DND-41 (cell line): ENCODE measurements around the gene RPUSD2.

Experiments used
- ATAC-seq: fragments of 200-7000 bp; cut with Tn5 transposase; 3 replicates; pipeline ENCODE4 v1.9.1; 2021; ENCODE audit warnings: low read depth; ENCODE audit not compliant: insufficient read depth
- DNase-seq: peaks from one replicate; pipeline ENCODE4 v3.0.0-alpha.2; 2020
- H2AFZ ChIP-seq: 2 replicates; pipeline ENCODE4 v1.6.0; 2012; ENCODE audit warnings: low read depth, low read length
- H3K27ac ChIP-seq: 2 replicates; pipeline ENCODE4 v1.5.1; 2012; ENCODE audit warnings: low read length, inconsistent platforms
- H3K27me3 ChIP-seq: fragments of 200-600 bp; sonication (generic); 2 replicates; pipeline ENCODE4 v1.6.0; 2012; ENCODE audit warnings: low read length, mild to moderate bottlenecking, inconsistent platforms; ENCODE audit not compliant: insufficient read depth, poor library complexity
- H3K36me3 ChIP-seq: 2 replicates; pipeline ENCODE4 v1.5.1; 2012; ENCODE audit warnings: low read length, inconsistent platforms; ENCODE audit not compliant: insufficient read depth
- H3K4me1 ChIP-seq: 2 replicates; pipeline ENCODE4 v1.5.1; 2012; ENCODE audit warnings: mild to moderate bottlenecking, low read length; ENCODE audit not compliant: insufficient read depth
- H3K4me2 ChIP-seq: 2 replicates; pipeline ENCODE4 v1.6.0; 2012; ENCODE audit warnings: mild to moderate bottlenecking, moderate library complexity, low read length, inconsistent platforms; ENCODE audit not compliant: insufficient read depth
- H3K4me3 ChIP-seq, 2 experiments: fragments of 200-600 bp in 1 of 2; shearing (Covaris generic) in 1 of 2; 2 replicates each; pipeline ENCODE4 v1.5.1; 2012 to 2016; ENCODE audit warnings: inconsistent platforms in 2 of 2, low read length in 2 of 2, mild to moderate bottlenecking in 2 of 2, low read depth in 1 of 2, moderate library complexity in 1 of 2
- H3K79me2 ChIP-seq: 2 replicates; pipeline ENCODE4 v1.6.0; 2012; ENCODE audit warnings: low read length, inconsistent platforms; ENCODE audit not compliant: insufficient read depth
- H3K9ac ChIP-seq: 2 replicates; pipeline ENCODE4 v1.6.0; 2012; ENCODE audit warnings: low read depth, mild to moderate bottlenecking, inconsistent platforms, low read length, moderate library complexity
- H3K9me3 ChIP-seq: 2 replicates; pipeline ENCODE4 v1.5.1; 2012; ENCODE audit warnings: low read length, moderate library complexity, mild to moderate bottlenecking, inconsistent platforms; ENCODE audit not compliant: insufficient read depth, severe bottlenecking
- H4K20me1 ChIP-seq: 2 replicates; pipeline ENCODE4 v1.6.0; 2012; ENCODE audit warnings: low read length; ENCODE audit not compliant: insufficient read depth
- EZH2 ChIP-seq: IDR thresholded peaks from 3 replicates; pipeline ENCODE4 v1.6.1; 2012; ENCODE audit warnings: borderline replicate concordance, low read depth, mild to moderate bottlenecking, moderate library complexity, low read length, inconsistent platforms; ENCODE audit not compliant: severe bottlenecking
- TF ChIP-seq, protein P1 (sequence below): IDR thresholded peaks from 2 replicates; pipeline ENCODE4 v1.5.1; 2012; ENCODE audit warnings: borderline replicate concordance, low read length, moderate library complexity, mild to moderate bottlenecking; ENCODE audit not compliant: poor library complexity, severe bottlenecking; ENCODE audit errors: extremely low read depth

The RPUSD2 gene

DNA sequence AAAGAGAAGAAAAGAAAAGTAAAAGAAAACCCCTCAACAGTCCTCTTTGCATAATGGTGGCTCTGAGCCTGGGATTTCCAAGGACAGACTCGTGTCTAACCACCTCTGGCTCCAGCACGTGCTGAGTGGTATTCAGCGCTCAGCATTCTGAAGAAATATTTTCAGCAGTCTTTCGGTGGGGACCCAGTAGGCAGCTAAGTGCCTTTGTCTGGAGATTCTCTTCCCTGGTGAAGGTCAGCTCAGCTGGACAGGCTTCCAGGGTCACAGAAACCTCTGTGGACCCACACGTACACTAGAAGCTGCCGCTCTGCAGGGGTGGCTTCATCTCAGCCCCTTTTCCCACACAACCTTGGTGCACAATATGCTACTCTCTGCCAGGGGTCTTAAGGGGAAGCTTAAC is 40.3 kb upstream of the RPUSD2 start:
- no peak for DNase-seq
- no peaks in the 10 kb centered on the region for H3K27me3 ChIP-seq
- ATAC-seq = no peak
- H3K4me1 ChIP-seq = no peaks in the 10 kb centered on the region
- H3K27ac ChIP-seq = no peak overlapping the region
- H3K4me2 ChIP-seq = no peak overlapping the region
- no peak overlapping the region for H2AFZ ChIP-seq
- no peaks in the 10 kb centered on the region for H3K9me3 ChIP-seq
- no peak overlapping the region for H3K4me3 ChIP-seq
- TF ChIP-seq, protein P1, sequence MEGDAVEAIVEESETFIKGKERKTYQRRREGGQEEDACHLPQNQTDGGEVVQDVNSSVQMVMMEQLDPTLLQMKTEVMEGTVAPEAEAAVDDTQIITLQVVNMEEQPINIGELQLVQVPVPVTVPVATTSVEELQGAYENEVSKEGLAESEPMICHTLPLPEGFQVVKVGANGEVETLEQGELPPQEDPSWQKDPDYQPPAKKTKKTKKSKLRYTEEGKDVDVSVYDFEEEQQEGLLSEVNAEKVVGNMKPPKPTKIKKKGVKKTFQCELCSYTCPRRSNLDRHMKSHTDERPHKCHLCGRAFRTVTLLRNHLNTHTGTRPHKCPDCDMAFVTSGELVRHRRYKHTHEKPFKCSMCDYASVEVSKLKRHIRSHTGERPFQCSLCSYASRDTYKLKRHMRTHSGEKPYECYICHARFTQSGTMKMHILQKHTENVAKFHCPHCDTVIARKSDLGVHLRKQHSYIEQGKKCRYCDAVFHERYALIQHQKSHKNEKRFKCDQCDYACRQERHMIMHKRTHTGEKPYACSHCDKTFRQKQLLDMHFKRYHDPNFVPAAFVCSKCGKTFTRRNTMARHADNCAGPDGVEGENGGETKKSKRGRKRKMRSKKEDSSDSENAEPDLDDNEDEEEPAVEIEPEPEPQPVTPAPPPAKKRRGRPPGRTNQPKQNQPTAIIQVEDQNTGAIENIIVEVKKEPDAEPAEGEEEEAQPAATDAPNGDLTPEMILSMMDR = no peak
- no peak for TF ChIP-seq EZH2
- H3K9ac ChIP-seq = no peak overlapping the region
- no peaks in the 10 kb centered on the region for H3K79me2 ChIP-seq
- H3K36me3 ChIP-seq = no peaks in the 10 kb centered on the region
- no peaks in the 10 kb centered on the region for H4K20me1 ChIP-seq

- Histone ChIP-seq H4K20me1 (no peaks in the 10 kb centered on the region), H3K4me2 (no peak overlapping the region), H3K36me3 (no peaks in the 10 kb centered on the region)
Observed at GRCh38 chr15:40533763-40534364, 35.2 kb upstream of the RPUSD2 start.

GRCh38 chr15:40534371-40534770 is 34.7 kb upstream of the RPUSD2 start:
- Histone ChIP-seq H3K27me3 (no peaks in the 10 kb centered on the region), H3K9ac (no peak overlapping the region), H3K9me3 (no peaks in the 10 kb centered on the region), H2AFZ (no peak overlapping the region), H3K4me3 (no peak overlapping the region), H4K20me1 (no peaks in the 10 kb centered on the region), H3K4me2 (no peak overlapping the region), H3K27ac (no peak overlapping the region), H3K79me2 (no peaks in the 10 kb centered on the region), H3K36me3 (no peaks in the 10 kb centered on the region), H3K4me1 (no peaks in the 10 kb centered on the region)
- DNase-seq (no peak), ATAC-seq (no peak)
- no peak for TF ChIP-seq EZH2
- TF ChIP-seq, protein P1 = no peak

More at GRCh38 chr15:40533763-40534364, 35.2 kb upstream of the RPUSD2 start:
- no peak overlapping the region for H2AFZ ChIP-seq
- TF ChIP-seq EZH2 = no peak
- TF ChIP-seq, protein P1 = no peak
- H3K9me3 ChIP-seq = no peaks in the 10 kb centered on the region
- ATAC-seq = no peak
- no peaks in the 10 kb centered on the region for H3K27me3 ChIP-seq
- no peak overlapping the region for H3K4me3 ChIP-seq
- H3K79me2 ChIP-seq = no peaks in the 10 kb centered on the region
- H3K9ac ChIP-seq = no peak overlapping the region
- DNase-seq = no peak
- no peaks in the 10 kb centered on the region for H3K4me1 ChIP-seq
- H3K27ac ChIP-seq = no peak overlapping the region

- no peak overlapping the region for H3K27ac ChIP-seq
- no peak overlapping the region for H3K9ac ChIP-seq
- H4K20me1 ChIP-seq = no peaks in the 10 kb centered on the region
- no peaks in the 10 kb centered on the region for H3K9me3 ChIP-seq
- H2AFZ ChIP-seq = no peak overlapping the region
- no peak overlapping the region for H3K4me3 ChIP-seq
- H3K4me2 ChIP-seq = no peak overlapping the region
- no peak for TF ChIP-seq EZH2
- TF ChIP-seq, protein P1 = no peak
- H3K79me2 ChIP-seq = no peaks in the 10 kb centered on the region
- ATAC-seq (no peak), DNase-seq (no peak)
- no peaks in the 10 kb centered on the region for H3K27me3 ChIP-seq
- H3K36me3 ChIP-seq = no peaks in the 10 kb centered on the region
- no peaks in the 10 kb centered on the region for H3K4me1 ChIP-seq
Observed at GRCh38 chr15:40536501-40536900, 32.6 kb upstream of the RPUSD2 start.
